A673 (cell line): ENCODE measurements around the gene EVPL. TPM values are rescaled to one million over a fixed set of nuclear protein-coding genes. Genes with fewer than 3 reads are reported as not detected.

ENCODE experiments used
- BruUV-seq: library from RNA; stranded (reverse); fragments of 400-500 nt; replicated peaks from 2 replicates; lab custom pipeline; 2021; lab: Mats Ljungman, UMichigan
- CTCF ChIA-PET: fragments of 300-600 bp; sonication (Branson Sonifier 250); formaldehyde crosslinking; loops from one replicate; lab custom pipeline; 2022; ENCODE audit warnings: antibody characterized with exemption; lab: Charles Lee
- POLR2A ChIA-PET: fragments of 300-600 bp; sonication (Branson Sonifier 250); formaldehyde crosslinking; loops from one replicate; lab custom pipeline; 2022; ENCODE audit warnings: antibody characterized with exemption; ENCODE audit not compliant: low non-redundant PET; lab: Charles Lee
- DNase-seq: peaks from one replicate; pipeline ENCODE4 v3.0.0-alpha.2; 2015; ENCODE audit warnings: low spot score
- H3K27ac ChIP-seq: fragments of 200-600 bp; sonication (generic); 2 replicates; pipeline ENCODE4 v1.5.1; 2016; ENCODE audit warnings: mixed run types, low read depth, mild to moderate bottlenecking, mixed read lengths, antibody characterized with exemption, low read length; ENCODE audit not compliant: poor library complexity, severe bottlenecking
- H3K27me3 ChIP-seq: fragments of 200-600 bp; sonication (generic); replicated peaks from 2 replicates; pipeline ENCODE4 v1.6.1; 2017; ENCODE audit warnings: mixed run types, low read depth, mild to moderate bottlenecking, mixed read lengths, antibody characterized with exemption, low read length; ENCODE audit not compliant: insufficient read depth, poor library complexity
- H3K36me3 ChIP-seq: fragments of 200-600 bp; sonication (generic); 2 replicates; pipeline ENCODE4 v1.6.1; 2016; ENCODE audit warnings: mixed run types, mild to moderate bottlenecking, mixed read lengths, antibody characterized with exemption, low read length; ENCODE audit not compliant: insufficient read depth, poor library complexity, severe bottlenecking
- H3K4me1 ChIP-seq: fragments of 200-600 bp; sonication (generic); 2 replicates; pipeline ENCODE4 v1.6.1; 2017; ENCODE audit warnings: mixed run types, mild to moderate bottlenecking, mixed read lengths, antibody characterized with exemption, low read length; ENCODE audit not compliant: insufficient read depth, poor library complexity, severe bottlenecking
- H3K4me3 ChIP-seq: fragments of 200-600 bp; sonication (generic); 2 replicates; pipeline ENCODE4 v1.5.1; 2016; ENCODE audit warnings: low read depth, mixed run types, mild to moderate bottlenecking, mixed read lengths, low read length; ENCODE audit not compliant: poor library complexity, severe bottlenecking
- H3K9me3 ChIP-seq: fragments of 200-600 bp; sonication (generic); 2 replicates; pipeline ENCODE4 v1.6.1; 2016; ENCODE audit warnings: mixed run types, low read depth, mild to moderate bottlenecking, mixed read lengths, antibody characterized with exemption, low read length; ENCODE audit not compliant: poor library complexity, severe bottlenecking
- EZH2 ChIP-seq: fragments of 200-600 bp; sonication (generic); IDR thresholded peaks from 2 replicates; pipeline ENCODE4 v1.6.1; 2017; ENCODE audit warnings: borderline replicate concordance, low read depth, mild to moderate bottlenecking, mixed read lengths, antibody characterized with exemption, low read length; ENCODE audit not compliant: poor library complexity, severe bottlenecking
- intact Hi-C: fragments of 100-400 bp; cut with micrococcal nuclease; formaldehyde crosslinking; loops from one replicate; pipeline ENCODE4 v1.10.0; 2022; ENCODE audit not compliant: unreplicated experiment
- total RNA-seq: library from RNA; stranded (reverse); gene quantifications from 2 replicates; pipeline ENCODE4 v1.2.3, GENCODE V29; 2021
- TF ChIP-seq, protein P1 (sequence below): fragments of 300-800, 200-600 bp; sonication (generic); conservative IDR thresholded peaks from 2 replicates; pipeline ENCODE4 v1.5.1; 2017; ENCODE audit warnings: low read depth, mild to moderate bottlenecking, antibody characterized with exemption, low read length, moderate library complexity, mixed read lengths

Gene EVPL
- total RNA-seq, 1 experiment from 2014 or later, result 0.21 TPM

DNA sequence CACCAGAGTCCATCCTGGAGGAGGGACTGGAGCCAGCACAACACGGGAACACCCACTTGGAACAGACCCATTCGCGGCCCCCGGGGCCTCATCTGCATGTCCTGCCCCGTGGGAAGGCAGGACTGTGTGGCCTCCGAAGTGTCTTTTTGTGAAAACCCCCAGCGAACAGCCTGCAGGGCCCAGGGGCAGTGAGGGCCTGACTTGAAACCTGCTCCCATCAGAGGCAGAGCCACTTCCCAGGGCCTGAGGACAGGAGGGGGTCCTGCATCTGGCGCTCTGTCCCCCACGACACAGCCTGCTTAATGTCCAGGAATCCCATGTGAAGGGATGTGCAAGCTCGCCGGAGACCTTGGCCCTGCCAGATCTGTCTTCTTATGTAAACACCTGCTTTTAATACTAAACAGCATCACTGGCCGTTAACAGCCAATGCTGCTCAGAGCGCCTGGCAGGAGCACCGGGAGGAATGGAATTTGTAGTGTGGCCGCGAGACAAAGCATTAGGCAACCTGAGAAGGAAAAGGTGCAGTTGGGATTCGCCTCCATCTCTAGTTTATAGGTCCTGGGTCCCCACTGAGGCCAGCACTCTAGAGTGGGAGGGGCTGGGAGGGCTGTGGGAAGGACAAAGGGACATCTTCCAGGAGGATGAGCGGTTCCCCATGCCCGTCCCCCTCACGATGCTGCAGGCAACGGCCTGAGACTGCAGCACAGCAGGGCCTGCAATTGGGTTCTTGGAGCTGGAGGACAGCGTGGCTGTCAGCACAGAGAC lies 9.6 kb upstream of the EVPL start:
- POLR2A ChIA-PET, result no interaction called here
- H3K27me3 ChIP-seq, result no peaks in the 10 kb centered on the region
- no peak overlapping the region for H3K4me3 ChIP-seq
- H3K9me3 ChIP-seq, result no peaks in the 10 kb centered on the region
- no peak overlapping the region for H3K27ac ChIP-seq
- no peak for DNase-seq
- TF ChIP-seq, protein P1, sequence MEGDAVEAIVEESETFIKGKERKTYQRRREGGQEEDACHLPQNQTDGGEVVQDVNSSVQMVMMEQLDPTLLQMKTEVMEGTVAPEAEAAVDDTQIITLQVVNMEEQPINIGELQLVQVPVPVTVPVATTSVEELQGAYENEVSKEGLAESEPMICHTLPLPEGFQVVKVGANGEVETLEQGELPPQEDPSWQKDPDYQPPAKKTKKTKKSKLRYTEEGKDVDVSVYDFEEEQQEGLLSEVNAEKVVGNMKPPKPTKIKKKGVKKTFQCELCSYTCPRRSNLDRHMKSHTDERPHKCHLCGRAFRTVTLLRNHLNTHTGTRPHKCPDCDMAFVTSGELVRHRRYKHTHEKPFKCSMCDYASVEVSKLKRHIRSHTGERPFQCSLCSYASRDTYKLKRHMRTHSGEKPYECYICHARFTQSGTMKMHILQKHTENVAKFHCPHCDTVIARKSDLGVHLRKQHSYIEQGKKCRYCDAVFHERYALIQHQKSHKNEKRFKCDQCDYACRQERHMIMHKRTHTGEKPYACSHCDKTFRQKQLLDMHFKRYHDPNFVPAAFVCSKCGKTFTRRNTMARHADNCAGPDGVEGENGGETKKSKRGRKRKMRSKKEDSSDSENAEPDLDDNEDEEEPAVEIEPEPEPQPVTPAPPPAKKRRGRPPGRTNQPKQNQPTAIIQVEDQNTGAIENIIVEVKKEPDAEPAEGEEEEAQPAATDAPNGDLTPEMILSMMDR, result no peak
- TF ChIP-seq EZH2, result no peak
- BruUV-seq, result no TSS peak
- CTCF ChIA-PET, result no interaction called here
- H3K36me3 ChIP-seq, result peaks cover 32% of the 10 kb centered on the region
- intact Hi-C loops, result no loop called here
- H3K4me1 ChIP-seq, result peaks cover 14% of the 10 kb centered on the region

DNA sequence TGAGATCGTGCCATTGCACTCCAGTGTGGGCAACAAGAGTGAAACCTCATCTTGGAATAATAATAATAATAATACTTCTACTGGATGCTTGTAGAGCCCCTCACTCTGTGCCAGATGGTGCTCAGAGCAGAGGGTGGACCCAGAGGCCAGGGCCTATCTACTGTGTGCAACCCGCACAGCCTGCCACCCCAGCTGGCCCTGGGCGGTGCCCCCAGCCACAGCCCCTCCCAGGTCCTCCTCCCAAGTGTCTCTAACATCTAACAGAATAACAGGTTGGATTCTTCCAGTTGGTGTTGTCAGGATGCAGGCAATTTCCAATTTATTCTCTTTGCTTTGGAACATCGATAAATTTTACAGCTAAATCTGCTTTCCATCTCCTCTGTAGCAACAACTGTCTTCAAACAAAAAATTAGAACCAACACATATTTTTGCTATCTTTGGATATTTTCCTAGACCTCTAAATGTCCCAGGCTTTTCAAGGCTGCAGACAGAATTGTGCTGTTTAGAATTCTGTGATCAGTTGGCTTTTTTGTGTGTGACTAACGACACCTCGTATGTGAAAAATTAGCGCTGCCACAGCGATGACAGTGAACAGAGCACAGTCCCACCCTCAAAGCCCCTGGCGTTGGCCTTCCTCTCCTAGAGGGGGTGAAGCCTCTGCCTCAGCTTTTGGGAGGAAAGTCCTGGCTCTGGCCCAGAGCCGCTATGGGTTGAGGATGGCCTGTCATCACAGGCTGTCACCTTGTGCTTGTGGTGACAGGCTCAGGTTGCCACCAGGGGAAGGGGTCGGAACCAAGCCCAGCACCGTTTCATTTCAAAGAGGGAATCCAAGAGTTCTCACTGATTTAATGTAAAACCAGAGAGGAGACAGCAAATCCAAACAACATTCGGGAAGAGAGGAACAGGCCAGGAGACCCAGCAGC lies 7.6 kb upstream of the EVPL start:
- Histone ChIP-seq H3K4me3 (no peak overlapping the region), H3K4me1 (peaks cover 19% of the 10 kb centered on the region), H3K27me3 (no peaks in the 10 kb centered on the region), H3K27ac (no peak overlapping the region), H3K36me3 (peaks cover 15% of the 10 kb centered on the region), H3K9me3 (no peaks in the 10 kb centered on the region)
- intact Hi-C loops, result no loop called here
- BruUV-seq, result no TSS peak
- TF ChIP-seq, protein P1, result no peak
- TF ChIP-seq EZH2, result no peak
- ChIA-PET CTCF (no interaction called here), POLR2A (no interaction called here)
- DNase-seq, result no peak

DNA sequence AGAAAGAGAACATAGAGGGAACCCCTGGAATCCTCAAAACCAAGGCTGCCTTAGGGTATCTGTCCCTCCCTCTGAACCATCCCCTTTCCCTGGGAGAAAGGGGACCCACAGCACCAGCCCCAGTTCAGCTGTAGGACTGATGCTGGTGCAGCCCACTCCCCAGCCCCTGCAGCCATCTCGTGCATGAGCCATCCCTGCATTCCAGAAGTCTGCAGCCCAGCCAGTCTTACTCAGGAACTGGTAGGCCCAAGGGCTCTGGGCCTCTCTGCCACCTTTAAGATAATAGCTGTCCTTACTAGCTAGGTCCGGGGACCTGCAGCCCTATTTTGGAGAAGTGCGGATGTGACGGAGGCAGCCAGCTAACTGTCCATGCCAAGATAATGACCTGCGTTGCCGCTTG lies 6.0 kb upstream of the EVPL start:
- no peaks in the 10 kb centered on the region for H3K36me3 ChIP-seq
- intact Hi-C loops, result no loop called here
- TF ChIP-seq, protein P1, result no peak
- TF ChIP-seq EZH2, result no peak
- CTCF ChIA-PET, result no interaction called here
- DNase-seq, result no peak
- POLR2A ChIA-PET, result no interaction called here
- BruUV-seq, result no TSS peak
- no peaks in the 10 kb centered on the region for H3K9me3 ChIP-seq
- peaks cover 28% of the 10 kb centered on the region for H3K4me1 ChIP-seq
- no peak overlapping the region for H3K4me3 ChIP-seq
- no peaks in the 10 kb centered on the region for H3K27me3 ChIP-seq
- no peak overlapping the region for H3K27ac ChIP-seq
